T-cell (primary cell): Measurements from ENCODE around the gene ZNF385D. TPM values are rescaled to one million over a fixed set of nuclear protein-coding genes. Genes with fewer than 3 reads are reported as not detected.

Experiments
- ATAC-seq, 4 experiments: fragments of 200-7000 bp in 3 of 4; fragments of 150-1000 bp in 1 of 4; cut with Tn5 transposase; replicated peaks in 1 of 4; 1 replicate in 3 of 4; 2 replicates in 1 of 4; pipeline ENCODE4 v1.10.0; 2021; ENCODE audit warnings: moderate library complexity in 3 of 4, mild to moderate bottlenecking in 2 of 4, moderate number of reproducible peaks in 1 of 4
- CTCF ChIA-PET, 2 donors: fragments of 300-600 bp; sonication (Branson Sonifier 250); formaldehyde crosslinking; loops; one replicate each; lab custom pipeline; 2022; ENCODE audit warnings: antibody characterized with exemption in 2 of 2; lab: Charles Lee
- POLR2A ChIA-PET, 2 donors: fragments of 300-600 bp; sonication (Branson Sonifier 250); formaldehyde crosslinking; loops; one replicate each; lab custom pipeline; 2022; ENCODE audit warnings: antibody characterized with exemption in 2 of 2; lab: Charles Lee
- DNase-seq, 35 experiments: peaks; one replicate each; pipeline versions ENCODE4 v3.0.0 to v3.0.0-alpha.2; 2013 to 2023
- H3K27ac ChIP-seq: one replicate; pipeline ENCODE4 v1.5.1; 2013; ENCODE audit warnings: low read length
- H3K27me3 ChIP-seq, 2 experiments: replicated peaks in 1 of 2; 1 replicate in 1 of 2; 2 replicates in 1 of 2; pipeline versions ENCODE4 v1.6.1 to v1.7.0; 2013; ENCODE audit warnings: low read length in 1 of 2, mixed read lengths in 1 of 2; ENCODE audit not compliant: control insufficient read depth in 2 of 2, insufficient read depth in 2 of 2; ENCODE audit errors: extremely low read depth in 1 of 2
- H3K36me3 ChIP-seq, 2 donors: 1 replicate in 1 of 2; 2 replicates in 1 of 2; pipeline versions ENCODE4 v1.6.1 to v1.7.0; 2013; ENCODE audit warnings: low read length in 1 of 2; ENCODE audit not compliant: control insufficient read depth in 2 of 2, insufficient read depth in 1 of 2; ENCODE audit errors: extremely low read depth in 1 of 2
- H3K4me1 ChIP-seq, 2 experiments: 1 replicate in 1 of 2; 2 replicates in 1 of 2; pipeline versions ENCODE4 v1.6.1 to v1.7.0; 2013; ENCODE audit warnings: low read length in 2 of 2, mixed read lengths in 1 of 2; ENCODE audit not compliant: insufficient read depth in 2 of 2, control insufficient read depth in 1 of 2; ENCODE audit errors: extremely low read depth in 1 of 2
- H3K4me3 ChIP-seq, 2 donors: 1 replicate in 1 of 2; 2 replicates in 1 of 2; pipeline versions ENCODE4 v1.5.1 to v1.7.0; 2013; ENCODE audit warnings: mild to moderate bottlenecking in 2 of 2, low read length in 1 of 2, moderate library complexity in 1 of 2; ENCODE audit not compliant: control insufficient read depth in 1 of 2; ENCODE audit errors: extremely low read depth in 1 of 2
- H3K9me3 ChIP-seq: 2 replicates; pipeline ENCODE4 v1.7.0; 2013
- H3K27ac Mint-ChIP-seq, 2 donors: one replicate each; pipeline ENCODE4 v1.8.0; 2020 to 2021; ENCODE audit warnings: mild to moderate bottlenecking in 2 of 2, mixed read lengths in 2 of 2
- H3K27me3 Mint-ChIP-seq, 2 donors: one replicate each; pipeline ENCODE4 v1.8.0; 2021 to 2022; ENCODE audit warnings: mixed read lengths in 2 of 2
- H3K36me3 Mint-ChIP-seq: one replicate; pipeline ENCODE4 v1.8.0; 2021; ENCODE audit warnings: mixed read lengths
- H3K4me1 Mint-ChIP-seq, 3 donors: one replicate each; pipeline ENCODE4 v1.8.0; 2020 to 2022; ENCODE audit warnings: mixed read lengths in 3 of 3, mild to moderate bottlenecking in 1 of 3
- H3K4me3 Mint-ChIP-seq, 3 donors: one replicate each; pipeline ENCODE4 v1.8.0; 2020 to 2022; ENCODE audit warnings: mild to moderate bottlenecking in 3 of 3, mixed read lengths in 3 of 3, moderate library complexity in 3 of 3
- H3K9me3 Mint-ChIP-seq, 3 donors: one replicate each; pipeline ENCODE4 v1.8.0; 2020 to 2022; ENCODE audit warnings: mixed read lengths in 3 of 3
- whole genome bisulfite sequencing: methylation state at CpG from one replicate; pipeline ENCODE4 v1.1.5; 2013; ENCODE audit warnings: missing lambda C conversion rate; ENCODE audit not compliant: insufficient coverage; 5-methylcytosine and 5-hydroxymethylcytosine counted together
- total RNA-seq, 35 experiments: library from RNA in 6 of 35; stranded (reverse) in 6 of 35; fragments of 120-200 nt in 1 of 35; gene quantifications; one replicate each; pipeline versions ENCODE4 v1.2.1 to v1.2.4 and lab custom pipeline; 2013 to 2026

Gene ZNF385D
- total RNA-seq, 5 donors from 2014 or later (not counting 1 experiment from before 2014, with no cell fraction given) = 0.03 to 0.47 (median 0.35) TPM

DNA sequence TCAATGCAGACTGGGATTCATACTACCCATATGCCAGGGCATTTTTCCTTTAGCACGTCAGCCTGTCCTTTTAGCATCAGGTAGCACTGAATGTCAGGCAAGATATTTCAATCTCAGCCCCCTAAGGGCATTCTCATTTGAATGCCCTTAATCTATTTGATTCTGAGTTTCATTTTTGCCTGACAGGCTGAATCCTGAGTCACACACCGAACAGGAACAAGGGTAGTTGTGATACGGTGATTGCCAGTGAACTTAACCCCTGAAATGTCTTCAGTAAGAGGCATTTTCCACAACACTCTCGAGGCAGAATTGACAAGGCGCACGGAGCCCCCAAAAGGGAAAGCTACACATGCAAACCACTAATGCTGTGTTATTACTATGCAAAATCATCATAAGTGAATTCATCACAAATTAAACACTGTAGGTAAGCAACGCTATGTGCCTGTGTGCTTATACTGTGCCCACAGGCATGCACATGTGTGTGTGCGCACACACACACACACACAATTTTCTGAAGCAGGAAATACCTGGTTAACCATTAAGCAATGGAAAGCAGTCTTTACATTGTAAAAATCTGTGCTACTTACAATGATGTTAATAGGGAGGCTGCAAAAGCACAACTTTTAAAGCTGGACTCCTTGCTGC lies 130.4 kb downstream of the ZNF385D start:
- Mint-ChIP-seq H3K4me1 (no peaks in the 10 kb centered on the region), H3K4me3 (no peak overlapping the region), H3K9me3 (peaks cover 0 to 4% (median 3%) of the 10 kb centered on the region in 3 donors), H3K27ac (no peak overlapping the region), H3K36me3 (no peaks in the 10 kb centered on the region), H3K27me3 (no peaks in the 10 kb centered on the region)
- no peak for DNase-seq
- no peaks in the 10 kb centered on the region for H3K27me3 ChIP-seq
- CTCF ChIA-PET = no interaction called here
- no peak overlapping the region for H3K27ac ChIP-seq
- no peaks in the 10 kb centered on the region for H3K36me3 ChIP-seq
- no peak overlapping the region for H3K4me3 ChIP-seq
- no peaks in the 10 kb centered on the region for H3K4me1 ChIP-seq
- whole genome bisulfite sequencing = 83% methylated on average over 4 of the region's 8 CpGs
- POLR2A ChIA-PET = interaction anchor here in 1 of 2 donors (0.6 kb wide), 1 partner anchor 9 kb away, joined by 5 read pairs; no protein-coding TSS in a partner anchor
- H3K9me3 ChIP-seq = no peaks in the 10 kb centered on the region
- ATAC-seq = no peak

GRCh38 chr3:21618695-21619094 lies 132.3 kb downstream of the ZNF385D start:
- no peak for DNase-seq
- Histone ChIP-seq H3K4me3 (no peak overlapping the region), H3K27ac (no peak overlapping the region), H3K4me1 (no peaks in the 10 kb centered on the region), H3K9me3 (no peaks in the 10 kb centered on the region), H3K27me3 (no peaks in the 10 kb centered on the region), H3K36me3 (no peaks in the 10 kb centered on the region)
- no peaks in the 10 kb centered on the region for H3K27me3 Mint-ChIP-seq
- peaks cover 2 to 13% (median 3%) of the 10 kb centered on the region in 3 donors for H3K9me3 Mint-ChIP-seq
- no peaks in the 10 kb centered on the region for H3K4me1 Mint-ChIP-seq
- POLR2A ChIA-PET = no interaction called here
- 57% methylated on average over 1 of the region's 2 CpGs for WGBS
- no peaks in the 10 kb centered on the region for H3K36me3 Mint-ChIP-seq
- H3K27ac Mint-ChIP-seq = no peak overlapping the region
- H3K4me3 Mint-ChIP-seq = no peak overlapping the region
- CTCF ChIA-PET = no interaction called here
- no peak for ATAC-seq

DNA sequence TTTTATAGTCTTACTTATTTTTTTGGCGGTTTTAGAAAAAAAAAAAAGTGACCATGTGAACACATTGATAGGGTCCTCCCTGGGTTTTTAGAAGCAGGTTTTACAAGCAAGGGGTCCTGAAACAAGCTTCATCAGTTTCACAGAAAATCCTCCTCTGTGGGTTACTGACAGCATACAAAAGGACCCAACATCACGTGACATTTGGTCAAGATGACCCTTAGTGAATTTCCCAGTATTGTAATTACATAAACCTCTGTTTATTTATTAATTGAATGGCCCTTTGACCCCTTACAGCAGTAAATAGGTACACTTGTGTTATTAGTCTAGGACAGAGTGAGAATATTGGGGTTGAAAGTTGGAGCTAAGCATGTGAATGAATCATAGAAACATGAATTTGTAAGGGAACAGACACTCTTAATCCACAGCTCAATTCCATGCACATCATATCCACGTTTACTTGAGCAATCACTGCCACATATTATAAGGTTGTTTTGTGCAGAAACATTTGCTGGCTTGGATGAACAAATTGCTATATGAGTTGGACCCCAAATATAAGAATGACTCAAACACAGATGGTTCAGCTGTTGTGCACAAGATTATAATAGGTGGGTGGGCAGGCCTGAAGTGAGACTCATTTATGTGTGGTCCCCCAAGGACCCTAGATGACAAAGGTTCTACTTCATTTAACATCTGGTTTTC lies 137.5 kb downstream of the ZNF385D start:
- DNase-seq (no peak), ATAC-seq (no peak)
- ChIA-PET CTCF (no interaction called here), POLR2A (no interaction called here)
- Histone ChIP-seq H3K4me3 (no peak overlapping the region), H3K27ac (no peak overlapping the region), H3K9me3 (no peaks in the 10 kb centered on the region), H3K4me1 (no peaks in the 10 kb centered on the region), H3K36me3 (no peaks in the 10 kb centered on the region), H3K27me3 (no peaks in the 10 kb centered on the region)
- H3K9me3 Mint-ChIP-seq = peaks cover 0 to 9% (median 2%) of the 10 kb centered on the region in 3 donors
- no peaks in the 10 kb centered on the region for H3K4me1 Mint-ChIP-seq
- H3K27ac Mint-ChIP-seq = no peak overlapping the region
- no peaks in the 10 kb centered on the region for H3K36me3 Mint-ChIP-seq
- no peak overlapping the region for H3K4me3 Mint-ChIP-seq
- no CpG with 5 or more reads among the region's 3 CpGs for WGBS
- no peaks in the 10 kb centered on the region for H3K27me3 Mint-ChIP-seq

DNA sequence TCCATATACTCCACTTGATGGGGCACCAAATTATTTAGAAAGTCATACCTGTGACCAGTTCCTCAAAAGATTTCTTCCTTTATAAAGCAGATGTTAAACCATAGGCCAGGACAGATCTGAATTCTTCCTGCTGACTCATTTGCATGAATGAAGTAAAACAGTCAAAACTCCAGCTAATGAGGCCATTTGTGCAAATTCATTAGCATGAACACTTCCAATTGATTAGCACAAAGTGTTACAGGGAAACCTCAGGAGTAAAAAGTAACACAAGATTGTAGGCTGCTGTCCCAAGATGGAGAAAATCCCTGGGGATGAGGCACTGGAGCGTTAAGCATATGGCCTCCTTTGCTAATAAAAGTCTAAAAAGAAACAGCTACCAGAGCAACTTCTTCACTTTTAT lies 149.8 kb downstream of the ZNF385D start:
- Histone ChIP-seq H3K27me3 (no peaks in the 10 kb centered on the region), H3K36me3 (no peaks in the 10 kb centered on the region), H3K27ac (no peak overlapping the region), H3K9me3 (no peaks in the 10 kb centered on the region), H3K4me1 (no peaks in the 10 kb centered on the region), H3K4me3 (no peak overlapping the region)
- Mint-ChIP-seq H3K36me3 (no peaks in the 10 kb centered on the region), H3K27ac (no peak overlapping the region), H3K4me1 (no peaks in the 10 kb centered on the region), H3K27me3 (no peaks in the 10 kb centered on the region), H3K9me3 (peaks cover 3 to 22% (median 3%) of the 10 kb centered on the region in 3 donors), H3K4me3 (no peak overlapping the region)
- ChIA-PET CTCF (no interaction called here), POLR2A (no interaction called here)
- WGBS = no CpG with 5 or more reads among the region's 1 CpG
- ATAC-seq (no peak), DNase-seq (no peak)

DNA sequence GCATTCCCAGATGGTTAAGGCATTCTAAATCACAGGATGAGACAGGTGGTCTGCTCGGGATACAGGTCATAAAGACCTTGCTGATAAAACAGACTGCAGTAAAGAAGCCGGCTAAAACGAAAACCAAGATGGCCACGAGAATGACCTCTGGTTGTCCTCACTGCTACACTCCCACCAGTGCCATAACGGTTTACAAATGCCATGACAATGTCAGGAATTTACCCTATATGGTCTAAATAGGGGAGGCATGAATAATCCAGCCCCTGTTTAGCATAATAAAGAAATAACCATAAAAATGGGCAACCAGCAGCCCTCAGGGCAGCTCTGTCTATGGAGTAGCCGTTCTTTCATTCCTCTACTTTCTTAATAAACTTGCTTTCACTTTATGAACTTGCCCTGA lies 151.1 kb downstream of the ZNF385D start:
- Histone ChIP-seq H3K4me1 (no peaks in the 10 kb centered on the region), H3K36me3 (no peaks in the 10 kb centered on the region), H3K27me3 (no peaks in the 10 kb centered on the region), H3K9me3 (no peaks in the 10 kb centered on the region), H3K4me3 (no peak overlapping the region), H3K27ac (no peak overlapping the region)
- H3K27ac Mint-ChIP-seq = no peak overlapping the region
- H3K27me3 Mint-ChIP-seq = no peaks in the 10 kb centered on the region
- peaks cover 3 to 13% (median 3%) of the 10 kb centered on the region in 3 donors for H3K9me3 Mint-ChIP-seq
- ChIA-PET CTCF (no interaction called here), POLR2A (interaction anchor here in 1 of 2 donors (0.6 kb wide), 1 partner anchor 23 kb away, joined by 7 read pairs; no protein-coding TSS in a partner anchor)
- H3K4me1 Mint-ChIP-seq = no peaks in the 10 kb centered on the region
- H3K4me3 Mint-ChIP-seq = no peak overlapping the region
- DNase-seq (no peak), ATAC-seq (no peak)
- no peaks in the 10 kb centered on the region for H3K36me3 Mint-ChIP-seq
- no CpG with 5 or more reads among the region's 6 CpGs for WGBS

DNA sequence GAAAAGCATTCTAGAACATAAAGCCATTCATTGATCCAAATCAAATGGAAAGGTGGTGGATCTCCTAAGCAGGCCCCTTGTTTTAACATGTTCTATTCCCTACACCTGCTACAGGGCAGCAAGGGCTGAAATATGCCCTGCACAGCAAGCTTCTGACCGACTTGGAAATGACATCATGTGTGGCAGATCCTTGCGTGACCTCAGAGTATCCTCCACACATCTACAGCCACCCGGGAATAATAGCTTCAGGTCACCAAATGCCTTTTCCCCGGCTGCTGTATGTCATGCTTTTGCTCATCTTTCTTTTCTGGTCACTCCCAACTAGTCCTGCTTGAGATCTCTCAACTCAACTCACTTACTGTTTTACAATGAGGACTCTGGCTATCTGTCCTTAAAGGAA lies 158.2 kb downstream of the ZNF385D start:
- H3K27me3 Mint-ChIP-seq = no peaks in the 10 kb centered on the region
- ATAC-seq (no peak), DNase-seq (no peak)
- H3K9me3 Mint-ChIP-seq = peaks cover 0 to 8% (median 5%) of the 10 kb centered on the region in 3 donors
- CTCF ChIA-PET = no interaction called here
- H3K36me3 ChIP-seq = no peaks in the 10 kb centered on the region
- no peak overlapping the region for H3K4me3 Mint-ChIP-seq
- 81% methylated on average over 4 of the region's 4 CpGs for WGBS
- H3K27ac Mint-ChIP-seq = no peak overlapping the region
- no peaks in the 10 kb centered on the region for H3K9me3 ChIP-seq
- POLR2A ChIA-PET = interaction anchor here in 1 of 2 donors (0.6 kb wide), 1 partner anchor 87 kb away, joined by 3 read pairs; no protein-coding TSS in a partner anchor
- no peak overlapping the region for H3K4me3 ChIP-seq
- no peaks in the 10 kb centered on the region for H3K36me3 Mint-ChIP-seq
- no peaks in the 10 kb centered on the region for H3K4me1 ChIP-seq
- H3K27ac ChIP-seq = no peak overlapping the region
- H3K27me3 ChIP-seq = no peaks in the 10 kb centered on the region
- H3K4me1 Mint-ChIP-seq = no peaks in the 10 kb centered on the region
